Pancreas (tissue), 10 donors: ENCODE measurements around the gene LGI2. TPM values are rescaled to one million over a fixed set of nuclear protein-coding genes. Genes with fewer than 3 reads are reported as not detected.

Experiments
- ATAC-seq, 4 donors: fragments of 200-7000 bp; cut with Tn5 transposase; one replicate each; pipeline versions ENCODE4 v1.8.0 to v1.9.1; 2020; ENCODE audit warnings: mild to moderate bottlenecking in 4 of 4, moderate library complexity in 4 of 4
- DNase-seq, 6 donors: peaks; one replicate each; pipeline ENCODE4 v3.0.0-alpha.2; 2020
- FAIRE-seq: peaks from 2 replicates; lab custom pipeline; 2012; peaks lifted over from hg19 to GRCh38; lab: Jason Lieb, UNC
- H3K27ac ChIP-seq, 4 donors: fragments of 200-600 bp; sonication (generic); 1 replicate in 3 of 4; 2 replicates in 1 of 4; pipeline versions ENCODE4 v1.5.0 to v1.8.0; 2020
- H3K27me3 ChIP-seq, 4 donors: fragments of 200-600 bp; one replicate each; pipeline ENCODE4 v1.8.0; 2021
- H3K36me3 ChIP-seq, 3 donors: fragments of 200-600 bp; sonication (generic) in 1 of 3; one replicate each; pipeline versions ENCODE4 v1.5.0 to v1.8.0; 2020 to 2021
- H3K4me1 ChIP-seq, 3 donors: fragments of 200-600 bp; one replicate each; pipeline ENCODE4 v1.8.0; 2021
- H3K4me3 ChIP-seq, 4 donors: fragments of 200-600 bp; sonication (generic) in 2 of 4; one replicate each; pipeline versions ENCODE4 v1.5.0 to v1.8.0; 2020 to 2021
- H3K9me3 ChIP-seq, 4 donors: fragments of 200-600 bp; one replicate each; pipeline ENCODE4 v1.8.0; 2021
- WGBS, 2 donors: extraction: QIAGEN DNeasy Blood & Tissue Kit; methylation state at CpG; one replicate each; pipeline ENCODE4 v1.1.7; 2013; 5-methylcytosine and 5-hydroxymethylcytosine counted together
- intact Hi-C, 3 donors: fragments of 100-400 bp; cut with DNase I; formaldehyde crosslinking; loops; one replicate each; pipeline versions ENCODE4 v1.11.1 to v1.14.2; 2022
- polyA plus RNA-seq, 2 donors: library from polyadenylated mRNA; stranded (reverse); fragments of 200-250 nt; gene quantifications; one replicate each; pipeline ENCODE4 v1.2.3, GENCODE V29; 2013
- total RNA-seq, 6 donors: library from RNA; stranded (reverse); fragmentation: NEBNext Ultra II Directional in 4 of 6; extraction: Animal tissue kit (Norgen Biotek cat#: 25700) in 4 of 6; gene quantifications; one replicate each; pipeline versions ENCODE4 v1.2.1 to v1.2.4, GENCODE V29; 2021 to 2023
- TF ChIP-seq, protein P1 (sequence below), 4 donors: fragments of 200-600 bp; sonication (generic) in 3 of 4; IDR thresholded peaks; one replicate each; pipeline versions ENCODE4 v1.5.0 to v1.8.0; 2021; ENCODE audit warnings: antibody characterized with exemption in 4 of 4
- donor health status: healthy with polysubstance abuse.
- donor health status: DM: no; HTN: no; CAD: no; lungs with moderate emphysema.
- donor health status: DM: no; HTN: no; CAD: no.
- donor health status: control.
- donor health status: control.
- donor health status: Bipolar disorder and iron deficiency.
- donor health status: DM: yes; HTN: yes; CAD: no.
- donor health status: DM: no; HTN: no; CAD: no.
- donor health status: DM: no; HTN: no; CAD: no.
- donor health status: DM: yes; HTN: yes; CAD: no.

Gene LGI2
- total and polyA plus RNA-seq, 8 donors = 0.22 to 1.7 (median 0.70) TPM

DNA sequence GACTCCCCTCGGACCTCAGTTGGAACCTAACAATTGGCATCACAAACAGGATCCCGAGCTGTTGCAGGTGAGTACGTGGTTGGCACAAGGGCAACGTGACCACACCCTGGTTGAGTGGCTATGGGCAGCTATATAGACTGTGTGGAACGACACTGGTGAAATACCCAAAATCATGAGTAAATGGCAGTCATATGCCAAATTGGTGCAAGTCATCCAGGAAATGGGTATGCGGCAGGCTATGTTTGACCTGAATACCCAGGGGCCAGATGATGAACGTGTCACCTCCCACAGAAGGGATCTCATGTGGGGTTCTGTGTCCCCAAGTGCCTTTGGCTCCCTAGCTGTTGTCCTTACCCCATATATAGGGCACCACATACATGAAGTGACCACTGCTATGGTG, 64.7 kb downstream of the LGI2 start:
- FAIRE-seq = no peak
- H3K27ac ChIP-seq = no peak overlapping the region
- H3K4me1 ChIP-seq = no peaks in the 10 kb centered on the region
- WGBS, 2 donors = 57 to 75% methylated on average over 7 of the region's 7 CpGs
- no peak for DNase-seq
- TF ChIP-seq, protein P1, sequence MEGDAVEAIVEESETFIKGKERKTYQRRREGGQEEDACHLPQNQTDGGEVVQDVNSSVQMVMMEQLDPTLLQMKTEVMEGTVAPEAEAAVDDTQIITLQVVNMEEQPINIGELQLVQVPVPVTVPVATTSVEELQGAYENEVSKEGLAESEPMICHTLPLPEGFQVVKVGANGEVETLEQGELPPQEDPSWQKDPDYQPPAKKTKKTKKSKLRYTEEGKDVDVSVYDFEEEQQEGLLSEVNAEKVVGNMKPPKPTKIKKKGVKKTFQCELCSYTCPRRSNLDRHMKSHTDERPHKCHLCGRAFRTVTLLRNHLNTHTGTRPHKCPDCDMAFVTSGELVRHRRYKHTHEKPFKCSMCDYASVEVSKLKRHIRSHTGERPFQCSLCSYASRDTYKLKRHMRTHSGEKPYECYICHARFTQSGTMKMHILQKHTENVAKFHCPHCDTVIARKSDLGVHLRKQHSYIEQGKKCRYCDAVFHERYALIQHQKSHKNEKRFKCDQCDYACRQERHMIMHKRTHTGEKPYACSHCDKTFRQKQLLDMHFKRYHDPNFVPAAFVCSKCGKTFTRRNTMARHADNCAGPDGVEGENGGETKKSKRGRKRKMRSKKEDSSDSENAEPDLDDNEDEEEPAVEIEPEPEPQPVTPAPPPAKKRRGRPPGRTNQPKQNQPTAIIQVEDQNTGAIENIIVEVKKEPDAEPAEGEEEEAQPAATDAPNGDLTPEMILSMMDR (IDR thresholded peaks at IDR 0.05) = no peak
- no peaks in the 10 kb centered on the region for H3K9me3 ChIP-seq
- intact Hi-C loops = no loop called here
- no peak for ATAC-seq
- no peak overlapping the region for H3K4me3 ChIP-seq
- H3K27me3 ChIP-seq = no peaks in the 10 kb centered on the region
- H3K36me3 ChIP-seq = no peaks in the 10 kb centered on the region

DNA sequence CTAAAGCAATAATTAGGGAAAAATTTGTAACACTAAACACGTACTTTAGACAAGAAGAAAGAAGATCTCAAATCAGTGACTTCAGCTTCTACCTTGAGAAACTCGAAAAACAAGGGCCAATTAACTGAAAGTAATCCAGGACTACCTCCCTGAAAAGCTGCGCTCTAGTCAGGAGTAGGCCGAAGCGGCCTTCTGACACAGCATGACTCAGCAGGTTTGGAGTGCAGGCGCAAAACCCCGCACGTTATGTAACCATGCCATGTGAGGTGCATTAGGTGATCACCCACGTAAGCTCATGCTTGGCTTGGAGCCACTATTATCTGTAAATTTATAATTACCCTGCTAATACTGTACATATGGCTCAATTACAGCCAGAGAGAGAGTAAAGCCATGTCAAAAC, 65.1 kb downstream of the LGI2 start:
- Histone ChIP-seq H3K27me3 (no peaks in the 10 kb centered on the region), H3K9me3 (no peaks in the 10 kb centered on the region), H3K4me1 (no peaks in the 10 kb centered on the region), H3K27ac (no peak overlapping the region), H3K36me3 (no peaks in the 10 kb centered on the region), H3K4me3 (no peak overlapping the region)
- DNase-seq = no peak
- intact Hi-C loops = no loop called here
- TF ChIP-seq, protein P1 (IDR thresholded peaks at IDR 0.05) = no peak
- no peak for FAIRE-seq
- no peak for ATAC-seq
- 85 to 88% methylated on average over 9 of the region's 9 CpGs for WGBS, 2 donors

DNA sequence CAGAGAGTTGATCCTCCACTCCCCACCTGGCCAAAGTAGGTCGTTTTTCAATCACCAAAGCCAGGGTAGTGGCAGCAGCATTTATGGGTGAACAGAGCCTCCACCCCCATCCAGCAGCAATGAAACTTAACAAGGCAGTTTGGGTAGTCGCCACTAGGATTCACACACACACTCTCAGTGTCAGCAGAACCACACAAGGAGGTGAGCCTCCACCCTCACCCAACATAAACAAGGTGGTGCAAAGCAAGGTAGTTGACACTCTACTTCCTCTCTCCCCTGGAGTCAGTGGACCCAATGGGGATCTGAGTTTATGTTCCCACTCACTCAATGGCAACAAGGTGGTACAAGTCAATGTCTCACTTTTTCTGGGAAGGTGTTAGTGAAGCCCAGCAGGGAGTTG, 67.5 kb downstream of the LGI2 start:
- DNase-seq = no peak
- TF ChIP-seq, protein P1 (IDR thresholded peaks at IDR 0.05) = no peak
- no peak overlapping the region for H3K27ac ChIP-seq
- no peak for FAIRE-seq
- intact Hi-C loops = no loop called here
- ATAC-seq = no peak
- H3K27me3 ChIP-seq = no peaks in the 10 kb centered on the region
- H3K4me3 ChIP-seq = no peak overlapping the region
- no peaks in the 10 kb centered on the region for H3K36me3 ChIP-seq
- no peaks in the 10 kb centered on the region for H3K4me1 ChIP-seq
- WGBS, 2 donors = 51 to 58% methylated on average over 2 of the region's 2 CpGs
- H3K9me3 ChIP-seq = no peaks in the 10 kb centered on the region

- TF ChIP-seq, protein P1 (IDR thresholded peaks at IDR 0.05) = no peak
- H3K36me3 ChIP-seq = no peaks in the 10 kb centered on the region
- 76 to 79% methylated on average over 2 of the region's 2 CpGs for WGBS, 2 donors
Observed at GRCh38 chr4:24957886-24958285, 72.9 kb downstream of the LGI2 start.

DNA sequence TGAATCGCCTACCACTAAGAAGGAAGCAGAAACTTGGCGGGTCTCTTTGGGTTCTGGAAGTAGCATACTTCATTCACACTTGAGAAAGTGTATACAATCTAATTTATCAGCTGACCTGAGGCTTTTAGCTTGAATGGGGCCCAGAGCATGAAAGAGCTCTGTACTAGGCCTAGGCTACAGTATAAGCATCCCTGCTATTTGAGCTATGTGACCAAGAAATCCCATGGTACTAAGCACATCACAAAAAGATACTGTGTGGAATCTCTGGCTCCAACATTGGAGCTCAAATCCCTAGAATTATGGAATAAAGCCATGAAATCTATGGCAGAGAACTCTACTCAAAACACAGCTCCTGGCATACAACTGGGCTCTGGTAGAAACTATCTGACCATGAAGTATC, 74.0 kb downstream of the LGI2 start:
- Histone ChIP-seq H3K36me3 (no peaks in the 10 kb centered on the region), H3K4me1 (no peaks in the 10 kb centered on the region), H3K27me3 (no peaks in the 10 kb centered on the region), H3K27ac (no peak overlapping the region), H3K9me3 (no peaks in the 10 kb centered on the region), H3K4me3 (no peak overlapping the region)
- DNase-seq (no peak), ATAC-seq (no peak), FAIRE-seq (no peak)
- TF ChIP-seq, protein P1 (IDR thresholded peaks at IDR 0.05) = no peak
- intact Hi-C loops = no loop called here
- WGBS, 2 donors = 90 to 93% methylated on average over 2 of the region's 2 CpGs

More at GRCh38 chr4:24957886-24958285, 72.9 kb downstream of the LGI2 start:
- Histone ChIP-seq H3K4me1 (no peaks in the 10 kb centered on the region), H3K27me3 (no peaks in the 10 kb centered on the region), H3K27ac (no peak overlapping the region), H3K4me3 (no peak overlapping the region), H3K9me3 (no peaks in the 10 kb centered on the region)
- FAIRE-seq = no peak
- intact Hi-C loops = no loop called here
- ATAC-seq = no peak
- DNase-seq = no peak
